Kidney (tissue), 14 donors: ENCODE measurements around the gene CLDN22. TPM values are rescaled to one million over a fixed set of nuclear protein-coding genes. Genes with fewer than 3 reads are reported as not detected.

ENCODE experiments used
- DNase-seq, 5 donors: peaks; one replicate each; pipeline ENCODE4 v3.0.0-alpha.2; 2013 to 2020
- FAIRE-seq: peaks from 2 replicates; lab custom pipeline; 2012; peaks lifted over from hg19 to GRCh38; lab: Jason Lieb, UNC
- H3K27ac ChIP-seq, 2 donors: one replicate each; pipeline ENCODE4 v1.7.0; 2013; ENCODE audit warnings: low read depth in 2 of 2, low read length in 2 of 2, inconsistent platforms in 1 of 2
- H3K27me3 ChIP-seq: one replicate; pipeline ENCODE4 v1.7.1; 2013; ENCODE audit warnings: low read length, inconsistent platforms; ENCODE audit not compliant: control insufficient read depth, insufficient read depth
- H3K36me3 ChIP-seq, 3 donors: one replicate each; pipeline versions ENCODE4 v1.7.0 to v1.7.1; 2013; ENCODE audit warnings: low read length in 3 of 3, control low read depth in 1 of 3, inconsistent platforms in 1 of 3; ENCODE audit not compliant: insufficient read depth in 3 of 3, control insufficient read depth in 2 of 3
- H3K4me1 ChIP-seq, 3 donors: one replicate each; pipeline versions ENCODE4 v1.7.0 to v1.7.1; 2013; ENCODE audit warnings: low read length in 3 of 3, inconsistent platforms in 1 of 3, low read depth in 1 of 3; ENCODE audit not compliant: control insufficient read depth in 2 of 3, insufficient read depth in 2 of 3
- H3K4me3 ChIP-seq, 3 donors: one replicate each; pipeline versions ENCODE4 v1.7.0 to v1.8.1; 2013; ENCODE audit warnings: low read length in 3 of 3, control low read depth in 1 of 3, inconsistent platforms in 1 of 3
- H3K9ac ChIP-seq, 3 donors: one replicate each; pipeline versions ENCODE4 v1.7.0 to v1.7.1; 2013; ENCODE audit warnings: low read length in 3 of 3, control low read depth in 1 of 3, inconsistent platforms in 1 of 3
- H3K9me3 ChIP-seq, 3 donors: one replicate each; pipeline versions ENCODE4 v1.7.0 to v1.7.1; 2013; ENCODE audit warnings: low read length in 3 of 3, control low read depth in 1 of 3, inconsistent platforms in 1 of 3; ENCODE audit not compliant: control insufficient read depth in 2 of 3, insufficient read depth in 1 of 3
- intact Hi-C: fragments of 100-400 bp; cut with DNase I; formaldehyde crosslinking; loops from one replicate; pipeline ENCODE4 v1.11.1; 2022
- polyA plus RNA-seq: library from polyadenylated mRNA; stranded (reverse); fragments of 350-450 nt; fragmentation: Illumina TruSeq; extraction: RNeasy Lipid Tissue Mini Kit (QIAGEN cat#74804); gene quantifications from one replicate; pipeline ENCODE4 v1.2.3, GENCODE V29; 2014; ENCODE audit warnings: low read depth, low replicate concordance; ENCODE audit not compliant: insufficient read depth
- total RNA-seq: library from RNA; stranded (reverse); fragmentation: NEBNext Ultra II Directional; extraction: Animal tissue kit (Norgen Biotek cat#: 25700); gene quantifications from one replicate; pipeline ENCODE4 v1.2.1, GENCODE V29; 2021
- TF ChIP-seq, protein P1 (sequence below): IDR thresholded peaks from 3 replicates; pipeline ENCODE4 v1.5.1; 2012; ENCODE audit warnings: mild to moderate bottlenecking, moderate library complexity, borderline replicate concordance; ENCODE audit not compliant: insufficient read depth; ENCODE audit errors: extremely low read depth
- donor health status: control.
- donor health status: control.
- donor health status: control.
- donor health status: control.
- donor health status: control.
- donor health status: DM: yes; HTN: yes; CAD: no.
- donor health status: Normal renal cell carcinoma (clear cell type).

CLDN22 gene
- total and polyA plus RNA-seq, 2 donors from 2014 or later, result 0.39 TPM; not detected in 1

DNA sequence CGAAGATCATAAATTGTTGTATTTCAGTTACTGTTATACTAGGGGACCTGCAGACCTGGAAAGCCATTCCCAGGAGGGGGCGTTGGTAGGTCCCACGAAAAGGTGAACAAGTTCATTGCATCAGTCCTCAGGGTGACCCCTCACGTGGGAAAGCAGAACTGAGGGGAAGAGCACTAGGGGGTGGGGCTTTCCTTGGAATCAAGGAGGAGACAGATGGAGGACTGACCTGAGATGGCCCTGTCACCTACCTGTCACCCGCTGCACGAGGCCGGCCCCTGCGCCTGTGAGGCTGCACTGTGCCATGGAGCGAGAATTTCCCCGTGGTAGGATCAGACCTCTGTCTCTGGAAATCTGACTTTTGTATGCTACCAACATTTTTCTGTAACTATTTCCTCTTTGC is 43.9 kb upstream of the CLDN22 start:
- TF ChIP-seq, protein P1, sequence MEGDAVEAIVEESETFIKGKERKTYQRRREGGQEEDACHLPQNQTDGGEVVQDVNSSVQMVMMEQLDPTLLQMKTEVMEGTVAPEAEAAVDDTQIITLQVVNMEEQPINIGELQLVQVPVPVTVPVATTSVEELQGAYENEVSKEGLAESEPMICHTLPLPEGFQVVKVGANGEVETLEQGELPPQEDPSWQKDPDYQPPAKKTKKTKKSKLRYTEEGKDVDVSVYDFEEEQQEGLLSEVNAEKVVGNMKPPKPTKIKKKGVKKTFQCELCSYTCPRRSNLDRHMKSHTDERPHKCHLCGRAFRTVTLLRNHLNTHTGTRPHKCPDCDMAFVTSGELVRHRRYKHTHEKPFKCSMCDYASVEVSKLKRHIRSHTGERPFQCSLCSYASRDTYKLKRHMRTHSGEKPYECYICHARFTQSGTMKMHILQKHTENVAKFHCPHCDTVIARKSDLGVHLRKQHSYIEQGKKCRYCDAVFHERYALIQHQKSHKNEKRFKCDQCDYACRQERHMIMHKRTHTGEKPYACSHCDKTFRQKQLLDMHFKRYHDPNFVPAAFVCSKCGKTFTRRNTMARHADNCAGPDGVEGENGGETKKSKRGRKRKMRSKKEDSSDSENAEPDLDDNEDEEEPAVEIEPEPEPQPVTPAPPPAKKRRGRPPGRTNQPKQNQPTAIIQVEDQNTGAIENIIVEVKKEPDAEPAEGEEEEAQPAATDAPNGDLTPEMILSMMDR, result no peak
- H3K36me3 ChIP-seq, result no peaks in the 10 kb centered on the region
- no peak overlapping the region for H3K9ac ChIP-seq
- DNase-seq (no peak), FAIRE-seq (no peak)
- H3K27me3 ChIP-seq, result no peaks in the 10 kb centered on the region
- no peaks in the 10 kb centered on the region for H3K9me3 ChIP-seq
- H3K4me3 ChIP-seq, result no peak overlapping the region
- H3K27ac ChIP-seq, result no peak overlapping the region
- H3K4me1 ChIP-seq, result no peaks in the 10 kb centered on the region
- intact Hi-C loops, result no loop called here

DNA sequence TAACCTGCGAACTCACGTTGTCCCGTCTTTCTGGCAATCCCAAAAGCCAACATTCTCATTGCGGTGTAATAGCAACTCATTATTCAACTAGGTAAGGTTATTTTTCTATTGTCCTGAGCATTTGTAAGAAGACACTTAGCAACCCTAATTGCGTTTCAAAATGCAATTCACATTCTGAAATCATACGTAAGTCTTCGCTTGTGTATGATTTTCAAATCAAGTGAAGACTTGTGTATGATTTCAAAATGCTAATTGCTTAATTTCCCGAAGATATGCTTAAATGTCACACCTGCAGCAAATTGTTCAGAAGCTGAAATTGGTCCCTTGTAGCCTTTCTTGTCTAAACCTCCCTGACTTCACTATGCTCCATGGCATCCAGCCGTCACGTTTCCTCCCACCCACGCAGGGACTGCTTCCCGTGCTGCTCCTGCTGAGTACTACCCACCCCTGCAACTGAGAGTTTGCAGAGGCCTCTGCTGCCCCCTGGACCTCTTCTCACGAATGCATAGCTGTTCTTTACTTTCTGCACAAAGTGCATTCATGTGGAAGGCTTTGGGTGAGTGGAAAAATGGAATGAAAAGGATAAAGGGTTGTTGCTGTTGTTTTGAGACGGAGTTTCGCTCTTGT is 43.0 kb upstream of the CLDN22 start:
- Histone ChIP-seq H3K27me3 (no peaks in the 10 kb centered on the region), H3K4me3 (no peak overlapping the region), H3K36me3 (no peaks in the 10 kb centered on the region), H3K27ac (no peak overlapping the region), H3K9me3 (no peaks in the 10 kb centered on the region), H3K4me1 (no peaks in the 10 kb centered on the region), H3K9ac (no peak overlapping the region)
- intact Hi-C loops, result no loop called here
- TF ChIP-seq, protein P1, result no peak
- FAIRE-seq (no peak), DNase-seq (peak in 3 of 5 donors; percentile 43 to 55 (median 53))

DNA sequence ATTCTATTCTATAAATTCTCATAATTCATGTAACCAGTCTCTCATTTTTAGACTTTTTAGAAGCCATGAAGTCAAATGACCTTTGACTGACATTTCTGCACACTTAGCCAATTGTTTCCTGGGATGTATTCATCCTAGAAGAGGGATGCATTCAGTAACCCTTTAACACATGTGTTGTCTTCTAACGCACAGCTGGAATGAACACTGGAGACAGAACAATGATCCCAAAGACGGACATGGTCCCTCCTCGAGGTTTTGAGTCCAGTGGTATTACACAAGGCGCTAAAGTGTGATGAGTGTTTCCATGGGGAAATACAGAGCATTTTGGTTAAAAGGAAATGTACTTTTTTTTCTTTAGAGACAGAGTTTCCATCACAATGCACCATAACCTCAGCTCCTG is 42.0 kb upstream of the CLDN22 start:
- DNase-seq (no peak), FAIRE-seq (no peak)
- no peak overlapping the region for H3K27ac ChIP-seq
- no peaks in the 10 kb centered on the region for H3K36me3 ChIP-seq
- intact Hi-C loops, result no loop called here
- H3K4me1 ChIP-seq, result no peaks in the 10 kb centered on the region
- no peak overlapping the region for H3K4me3 ChIP-seq
- no peaks in the 10 kb centered on the region for H3K27me3 ChIP-seq
- no peak overlapping the region for H3K9ac ChIP-seq
- TF ChIP-seq, protein P1, result no peak
- H3K9me3 ChIP-seq, result no peaks in the 10 kb centered on the region
